ENCODE results near the gene SLAIN2.
"Not testable (repeated sequence)": the region's sequence is repeated elsewhere in the genome, so short reads cannot be mapped to it uniquely, and the experiment has no call there.

SLAIN2 gene

DNA sequence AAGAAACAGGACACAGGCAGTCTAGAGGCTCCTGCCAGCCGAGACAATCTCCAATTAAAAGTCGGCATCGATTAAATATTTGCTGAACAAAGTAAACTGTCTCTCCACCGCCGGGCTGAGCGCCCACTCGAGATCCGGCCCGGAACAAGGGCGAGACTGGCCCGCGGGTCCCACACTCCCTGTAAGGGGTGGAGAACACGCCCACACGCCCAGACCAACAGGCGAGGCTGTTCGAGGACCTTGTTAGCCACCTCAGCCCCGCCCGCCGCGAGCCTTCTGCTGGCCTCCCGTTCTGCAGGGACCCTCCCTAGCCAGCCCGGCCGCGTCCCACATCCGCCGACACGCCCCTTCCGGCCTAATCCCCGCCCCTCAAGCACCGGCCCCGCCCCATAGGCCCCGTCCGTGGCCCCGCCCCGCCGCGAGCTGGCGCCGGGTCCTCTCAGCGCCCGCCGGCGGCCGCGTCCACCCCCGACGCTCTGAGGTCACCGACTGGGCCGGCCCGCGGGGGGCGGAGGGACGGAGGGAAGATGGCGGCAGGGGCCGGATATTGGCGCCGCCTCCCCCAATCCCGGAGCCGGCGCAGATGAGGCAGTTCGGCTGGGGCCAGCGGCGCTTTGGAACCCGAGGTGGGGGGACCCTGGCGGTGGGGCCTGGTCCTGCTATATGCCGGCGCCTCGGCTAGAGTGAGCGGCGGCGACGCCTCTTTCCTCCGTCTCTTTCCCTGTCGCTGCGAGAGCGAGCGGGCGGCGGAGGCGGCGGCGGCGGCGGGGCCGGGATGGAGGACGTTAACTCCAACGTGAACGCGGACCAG lies at the start of gene SLAIN2:
TSS of gene SLAIN2 (plus strand) at position 565 of the 811 bp plus-strand sequence. CDS start at position 776, 211 bp downstream.
- DNase-seq (ENCODE audit: low read depth), result peak; percentile 98

DNA sequence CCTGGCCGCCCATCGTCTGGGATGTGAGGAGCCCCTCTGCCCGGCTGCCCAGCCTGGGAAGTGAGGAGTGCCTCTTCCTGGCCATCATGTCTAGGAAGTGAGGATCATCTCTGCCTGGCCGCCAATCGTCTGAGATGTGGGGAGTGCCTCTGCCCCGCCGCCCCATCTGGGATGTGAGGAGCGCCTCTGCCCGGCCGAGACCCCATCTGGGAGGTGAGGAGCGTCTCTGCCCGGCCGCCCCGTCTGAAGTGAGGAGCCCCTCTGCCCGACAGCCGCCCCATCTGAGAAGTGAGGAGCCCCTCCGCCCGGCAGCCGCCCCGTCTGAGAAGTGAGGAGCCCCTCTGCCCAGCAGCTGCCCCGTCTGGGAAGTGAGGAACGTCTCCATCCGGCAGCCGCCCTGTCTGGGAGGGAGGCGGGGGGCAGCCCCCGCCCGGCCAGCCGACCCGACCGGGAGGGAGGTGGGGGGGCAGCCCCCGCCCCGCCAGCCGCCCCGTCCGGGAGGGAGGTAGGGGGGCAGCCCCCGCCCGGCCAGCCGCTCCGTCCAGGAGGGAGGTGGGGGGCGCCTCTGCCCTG lies 49.0 kb upstream of the SLAIN2 start:
- DNase-seq (ENCODE audit: low read depth), result not testable (repeated sequence)

DNA sequence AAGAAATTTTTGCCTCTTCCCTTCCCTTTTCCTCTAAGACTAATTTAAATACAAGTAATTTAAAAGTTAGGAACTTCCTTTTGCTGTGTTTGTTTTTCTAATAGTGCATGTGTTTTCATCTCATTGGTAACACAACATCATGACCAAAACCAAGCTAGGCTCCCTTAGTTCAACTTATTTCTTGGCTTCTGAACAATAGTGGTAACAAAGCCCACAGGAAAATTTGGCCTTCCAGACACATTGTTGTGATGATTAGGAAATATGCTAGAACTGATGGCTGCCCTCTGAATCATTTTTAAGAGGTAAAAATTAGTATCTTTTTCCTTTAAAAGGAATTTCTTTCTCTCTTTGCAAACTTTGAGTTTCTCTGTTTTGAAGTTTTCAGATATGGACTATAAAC lies 46.2 kb upstream of the SLAIN2 start:
- DNase-seq (ENCODE audit: low read depth), result no peak

DNA sequence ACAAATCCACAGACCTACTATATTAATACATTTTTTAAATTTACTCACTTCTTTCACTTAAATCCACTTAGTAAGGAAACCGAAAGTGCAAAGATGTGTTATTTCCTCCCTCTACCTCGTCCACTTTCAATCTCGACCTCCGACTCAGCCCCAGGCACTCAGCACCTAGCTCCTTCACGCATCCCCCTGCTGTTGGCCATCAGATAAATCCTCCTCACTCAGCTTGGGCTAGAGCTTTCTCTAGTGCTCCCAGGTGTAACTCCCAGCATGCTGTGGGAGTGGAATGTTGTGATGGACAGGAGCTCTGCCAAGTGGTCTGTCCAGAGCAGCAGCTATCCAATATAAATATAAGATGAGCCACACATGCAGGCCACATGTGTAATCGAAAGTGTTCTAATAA lies 45.0 kb upstream of the SLAIN2 start:
- DNase-seq (ENCODE audit: low read depth), result no peak

DNA sequence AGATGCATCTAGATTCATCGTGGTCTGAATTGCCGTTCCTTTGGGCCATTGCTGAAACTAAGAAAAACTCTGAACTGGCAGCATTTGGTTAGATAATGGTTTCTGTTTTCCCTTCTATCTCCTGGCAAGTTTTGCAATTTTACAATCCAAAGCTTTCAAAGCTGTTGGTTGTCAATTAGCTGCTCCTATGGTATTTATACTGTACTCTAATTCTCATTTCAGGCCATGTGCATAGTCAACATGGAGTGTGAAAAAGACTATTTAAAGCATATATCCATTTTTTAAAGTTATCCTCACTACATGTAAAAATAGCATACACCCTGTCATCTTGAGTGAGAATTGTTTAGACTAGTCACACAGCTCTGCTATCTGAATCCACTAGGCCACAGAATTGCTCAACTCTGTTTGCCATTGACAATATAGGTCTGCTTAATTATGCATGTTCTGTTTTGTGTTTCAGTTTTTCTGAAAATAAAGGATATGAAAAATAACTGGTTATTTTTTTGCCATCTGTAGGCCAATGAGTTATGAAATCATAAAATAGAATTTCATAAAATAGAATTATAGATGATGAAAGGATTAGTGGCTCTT lies 44.0 kb upstream of the SLAIN2 start:
- no peak for DNase-seq (ENCODE audit: low read depth)

DNA sequence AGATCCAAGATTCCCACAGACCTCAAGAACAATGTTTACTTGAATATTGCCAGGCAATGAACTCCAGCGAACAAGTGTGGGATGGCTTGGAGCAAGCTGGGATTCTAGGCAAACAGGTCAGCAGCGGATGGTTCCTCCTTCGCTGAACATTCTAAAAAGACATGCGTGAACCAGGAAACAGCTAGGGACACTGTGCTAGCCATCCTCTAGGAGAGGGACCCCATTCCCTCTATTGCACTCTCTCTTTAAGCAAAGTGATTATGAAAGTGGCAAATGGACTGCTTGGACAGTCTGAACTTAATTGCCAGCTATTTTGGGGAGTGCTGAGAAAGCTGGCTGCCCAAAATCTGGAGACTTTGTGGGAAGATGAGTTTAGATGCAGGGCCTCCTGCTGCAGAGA lies 41.8 kb upstream of the SLAIN2 start:
- no peak for DNase-seq (ENCODE audit: low read depth)

DNA sequence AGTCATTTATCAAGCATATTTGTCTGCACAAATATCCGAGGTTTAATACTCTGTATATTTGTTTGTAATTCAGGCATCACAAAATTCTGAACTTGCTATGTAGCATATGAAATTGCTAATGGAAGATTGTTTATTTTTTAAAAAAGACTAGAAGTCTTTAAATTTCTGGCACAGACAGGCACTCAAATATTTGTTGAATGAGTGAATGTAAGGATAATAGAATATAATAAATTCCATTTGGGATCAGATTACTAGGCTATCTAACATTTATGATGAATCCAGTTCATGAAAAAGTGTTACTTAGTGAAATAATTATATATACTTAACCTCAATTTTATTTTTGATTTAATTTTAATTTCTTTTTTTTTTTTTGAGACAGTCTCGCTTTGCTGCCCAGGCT lies 41.3 kb upstream of the SLAIN2 start:
- no peak for DNase-seq (ENCODE audit: low read depth)

DNA sequence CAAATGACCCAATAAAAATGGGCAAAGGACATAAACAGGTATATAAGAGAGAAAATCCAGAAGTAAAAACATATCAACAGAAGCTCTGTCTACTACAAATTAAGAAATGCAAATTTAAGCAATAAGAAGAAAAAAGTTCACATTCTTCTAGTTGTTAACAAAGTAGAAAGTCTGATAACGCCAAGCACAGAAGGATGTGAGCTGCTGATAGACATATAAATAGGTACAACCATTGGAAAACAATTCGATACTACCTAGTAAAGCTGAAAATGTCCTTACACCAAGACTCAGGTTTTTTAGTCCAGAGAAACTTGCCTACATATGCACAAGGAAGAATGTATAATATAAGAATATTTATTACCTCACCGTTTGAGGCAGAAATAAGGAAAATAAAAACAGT lies 35.8 kb upstream of the SLAIN2 start:
- no peak for DNase-seq (ENCODE audit: low read depth)

DNA sequence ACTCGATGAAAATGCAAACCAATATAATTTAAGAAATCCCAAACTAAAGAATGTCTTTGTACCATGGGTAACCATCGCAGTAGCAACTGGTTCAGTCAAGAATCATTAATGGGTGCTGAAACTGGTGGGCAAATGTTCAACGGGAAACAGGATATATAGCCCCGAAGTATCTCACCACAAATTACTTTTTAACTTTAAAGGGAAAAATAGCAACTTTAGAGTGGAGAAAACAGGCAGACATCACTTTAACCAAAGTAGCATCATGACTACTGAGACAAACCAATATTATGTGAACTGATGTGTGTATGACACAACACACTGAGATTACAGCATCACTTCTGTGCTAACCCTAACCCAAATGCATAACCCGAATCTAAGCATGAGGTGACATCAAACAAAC lies 33.8 kb upstream of the SLAIN2 start:
- no peak for DNase-seq (ENCODE audit: low read depth)

DNA sequence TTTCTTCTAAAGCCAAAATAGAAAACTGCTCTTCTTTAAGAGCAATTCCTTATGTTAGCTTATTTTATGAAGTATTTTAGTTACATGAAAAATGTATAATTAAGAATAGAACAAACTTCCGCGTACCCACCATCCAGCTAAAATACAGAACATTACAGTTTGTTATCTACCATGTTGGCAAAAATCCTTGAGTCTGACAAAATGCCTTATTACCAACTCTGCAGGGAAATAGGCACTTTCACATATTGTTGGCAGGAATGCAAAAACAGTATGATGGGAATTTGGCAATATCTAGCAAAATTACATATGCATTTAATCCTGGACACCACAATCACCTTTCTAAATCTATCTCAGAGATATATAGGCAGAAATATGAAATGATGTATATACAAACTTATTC lies 32.4 kb upstream of the SLAIN2 start:
- no peak for DNase-seq (ENCODE audit: low read depth)

DNA sequence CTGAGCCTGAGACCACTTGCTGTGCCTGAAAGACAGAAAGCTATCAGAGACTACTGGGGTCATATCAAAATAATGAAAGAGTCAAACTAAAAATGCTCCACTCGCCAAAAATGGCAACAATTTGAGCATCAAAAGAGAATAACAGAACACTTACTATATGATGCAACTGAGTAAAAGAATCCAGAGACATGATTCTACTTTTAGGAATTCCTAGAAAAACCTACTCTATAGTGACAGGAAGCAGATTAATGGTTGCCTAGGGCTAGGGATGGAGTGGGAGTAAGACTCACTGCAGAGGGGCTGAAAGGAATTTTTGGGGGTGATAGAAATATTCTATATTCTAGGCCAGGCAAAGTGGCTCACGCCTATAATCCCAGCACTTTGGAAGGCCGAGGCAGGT lies 29.4 kb upstream of the SLAIN2 start:
- DNase-seq (ENCODE audit: low read depth), result no peak

DNA sequence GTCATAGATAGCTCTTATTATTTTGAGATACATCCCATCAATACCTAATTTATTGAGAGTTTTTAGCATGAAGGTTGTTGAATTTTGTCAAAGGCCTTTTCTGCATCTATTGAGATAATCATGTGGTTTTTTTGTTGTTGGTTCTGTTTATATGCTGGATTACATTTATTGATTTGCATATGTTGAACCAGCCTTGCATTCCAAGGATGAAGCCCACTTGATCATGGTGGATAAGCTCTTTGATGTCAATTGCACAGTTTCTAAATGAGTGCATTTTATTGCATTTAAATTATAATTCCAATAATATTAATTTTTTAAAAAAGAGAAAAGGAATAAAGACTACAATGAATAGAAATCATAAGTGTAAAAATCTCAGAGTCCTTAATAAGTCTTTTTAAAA lies 26.6 kb upstream of the SLAIN2 start:
- not testable (repeated sequence) for DNase-seq (ENCODE audit: low read depth)

DNA sequence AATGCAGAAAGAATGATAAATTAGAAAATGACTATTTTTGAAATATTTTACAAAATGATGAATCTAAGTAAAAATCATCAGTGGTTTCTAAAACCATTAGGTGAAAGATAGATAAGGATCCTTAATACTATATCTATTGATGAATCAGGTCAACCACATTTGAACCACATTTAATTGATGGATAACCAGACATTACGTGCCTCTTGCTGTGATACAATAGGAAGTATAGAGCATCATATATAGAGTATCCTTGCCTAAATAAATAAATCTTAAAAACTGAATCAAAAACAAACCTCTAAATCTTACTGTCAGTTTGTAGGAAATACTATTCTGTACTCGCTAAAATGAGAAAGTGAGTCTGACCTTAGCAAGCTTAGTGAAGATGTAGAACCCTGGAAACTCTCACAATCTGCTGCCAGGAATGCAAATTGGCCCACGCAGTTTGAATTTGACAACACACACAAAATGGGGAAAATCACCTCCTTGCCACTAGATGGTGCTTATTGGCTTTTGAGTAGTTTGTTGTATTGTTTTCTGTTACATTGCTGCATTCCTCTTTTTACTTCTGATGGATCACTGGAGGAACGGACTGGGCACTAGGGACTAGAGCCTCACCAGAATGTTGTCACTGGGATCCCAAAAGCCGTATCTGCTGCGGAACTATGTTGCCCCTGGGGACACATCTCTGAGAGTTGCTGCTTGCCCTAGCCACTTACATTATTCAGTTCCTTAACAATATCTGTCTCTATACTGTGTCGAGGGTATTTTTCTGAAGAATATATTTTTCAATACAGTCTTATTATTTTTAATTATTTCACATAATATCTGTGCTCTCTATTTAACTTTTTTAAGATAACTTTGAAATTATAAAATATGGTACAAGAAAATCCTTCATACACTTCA lies 25.4 kb upstream of the SLAIN2 start:
- no peak for DNase-seq (ENCODE audit: low read depth)

DNA sequence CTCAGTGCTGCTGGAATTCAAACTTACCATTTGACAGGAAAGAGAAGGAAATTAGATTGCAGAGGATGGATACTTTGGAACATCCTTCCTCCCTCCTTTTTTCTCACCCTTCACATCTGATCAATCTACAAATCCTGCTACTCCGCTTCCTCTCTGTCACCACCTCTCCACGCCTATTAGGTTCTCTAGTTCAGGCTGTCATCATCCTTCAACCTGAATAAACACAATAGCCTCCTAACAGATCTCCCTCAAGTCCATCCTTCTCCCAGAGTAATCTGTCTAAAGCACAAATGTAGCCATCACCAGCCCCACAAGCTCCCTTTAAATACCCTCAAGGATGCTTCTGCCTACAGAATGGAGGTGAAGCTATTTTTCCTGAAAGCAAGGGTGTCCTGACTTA lies 20.0 kb upstream of the SLAIN2 start:
- DNase-seq (ENCODE audit: low read depth), result no peak

DNA sequence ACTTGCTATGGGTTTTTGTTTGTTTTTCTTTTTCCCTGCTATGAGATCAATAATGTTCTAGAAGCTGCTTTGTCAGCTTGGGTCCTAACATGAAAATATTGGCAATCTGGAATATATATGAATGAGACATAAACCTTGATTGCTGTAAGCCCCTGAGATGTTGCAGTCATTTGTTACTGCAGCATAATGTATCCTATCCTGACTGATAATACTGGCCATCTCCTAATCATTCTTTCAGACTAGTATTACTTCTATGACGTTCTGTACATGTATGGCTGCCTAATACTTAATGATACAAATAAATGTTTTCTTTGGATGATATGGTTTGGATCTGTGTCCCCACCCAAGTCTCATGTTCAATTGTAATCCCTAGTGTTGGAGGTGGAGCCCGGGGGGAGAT lies 19.3 kb upstream of the SLAIN2 start:
- DNase-seq (ENCODE audit: low read depth), result no peak

DNA sequence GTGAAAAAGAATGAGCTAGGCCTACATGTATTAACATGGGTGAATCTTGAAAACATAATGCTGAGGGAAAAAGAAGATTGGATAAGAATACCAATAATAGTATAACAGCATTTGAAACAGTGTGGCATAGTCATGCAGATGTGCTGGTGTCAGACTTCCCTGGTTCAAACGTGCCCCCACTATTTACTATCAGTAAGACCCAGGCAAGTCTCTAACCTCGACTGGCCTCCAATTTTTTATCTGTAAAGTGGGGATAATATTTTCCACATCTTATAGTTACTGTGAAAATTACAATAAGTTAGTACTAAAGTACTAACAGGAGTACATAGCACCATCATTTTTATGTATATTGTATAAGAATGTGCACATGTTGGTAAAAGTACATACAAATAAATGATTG lies 17.0 kb upstream of the SLAIN2 start:
- DNase-seq (ENCODE audit: low read depth), result no peak

DNA sequence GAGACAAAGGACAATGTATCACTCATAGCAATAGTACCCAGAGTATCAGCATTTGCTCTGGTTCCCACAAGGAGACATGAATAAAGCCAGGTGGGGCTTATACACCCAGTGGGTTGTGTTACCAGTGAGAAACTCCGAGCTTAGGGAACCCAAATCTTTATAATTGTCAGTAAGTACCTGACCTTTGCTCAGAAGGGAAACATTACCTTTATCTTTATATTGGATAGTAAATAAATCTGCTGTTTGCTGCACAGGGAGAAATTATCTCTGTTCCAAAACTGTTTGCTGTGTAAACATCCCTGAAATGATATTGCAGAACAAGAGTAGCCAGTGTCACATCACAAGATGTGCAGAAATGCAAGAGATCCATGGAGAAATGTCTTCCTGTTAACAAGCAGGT lies 12.1 kb upstream of the SLAIN2 start:
- DNase-seq (ENCODE audit: low read depth), result no peak

DNA sequence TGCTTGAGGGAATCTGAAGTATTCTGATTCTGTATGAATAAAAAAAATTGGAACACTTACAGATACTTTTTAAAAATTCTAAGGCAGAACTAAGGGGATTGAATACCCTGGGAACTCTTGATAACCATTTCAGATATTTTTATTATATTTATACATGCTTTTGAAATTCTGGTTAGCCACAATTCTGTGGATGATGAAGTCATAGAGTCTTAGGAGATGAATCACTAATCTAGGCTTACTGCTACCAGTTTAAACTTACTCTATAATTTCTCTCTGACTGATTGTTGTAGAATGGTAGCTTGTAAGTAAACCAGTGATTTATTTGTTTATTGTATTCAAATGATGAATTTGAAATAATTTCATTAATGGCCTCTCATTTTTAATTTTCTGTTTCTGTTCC lies 11.4 kb upstream of the SLAIN2 start:
- DNase-seq (ENCODE audit: low read depth), result no peak

DNA sequence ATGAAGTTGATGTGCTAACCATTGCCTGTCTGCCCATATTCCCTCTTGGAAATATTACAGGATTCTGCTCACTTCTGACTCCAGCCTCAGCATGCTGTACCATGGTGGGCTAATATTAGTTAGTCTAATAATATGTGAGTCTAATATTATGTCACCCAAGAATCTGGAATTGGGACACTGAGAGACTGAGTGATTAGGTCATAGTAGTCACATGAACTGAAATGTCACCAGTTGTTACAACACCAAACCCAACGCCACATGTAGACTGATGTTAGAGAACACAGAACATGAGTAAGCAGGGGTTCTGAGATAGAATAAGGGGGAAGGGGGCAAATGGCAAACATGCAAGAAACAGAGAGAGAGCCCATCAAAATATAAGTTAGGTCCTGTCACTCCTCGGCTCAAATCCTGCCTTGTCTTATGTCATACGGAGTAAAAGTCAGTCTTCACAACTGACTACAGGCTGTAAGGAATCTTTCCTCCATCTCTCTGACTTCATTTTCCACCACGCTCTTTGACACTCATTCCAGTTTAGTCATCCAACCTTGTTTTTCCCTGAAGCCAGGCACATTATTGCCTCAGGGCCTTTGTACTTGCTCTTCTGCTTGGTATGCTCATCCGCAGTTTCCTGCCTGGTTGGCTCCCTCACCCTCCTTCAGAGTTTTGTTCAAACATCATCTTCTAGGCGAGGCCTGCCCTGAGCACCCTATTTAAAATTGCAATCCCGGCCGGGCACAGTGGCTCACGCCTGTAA lies 9.6 kb upstream of the SLAIN2 start:
- DNase-seq (ENCODE audit: low read depth), result no peak

DNA sequence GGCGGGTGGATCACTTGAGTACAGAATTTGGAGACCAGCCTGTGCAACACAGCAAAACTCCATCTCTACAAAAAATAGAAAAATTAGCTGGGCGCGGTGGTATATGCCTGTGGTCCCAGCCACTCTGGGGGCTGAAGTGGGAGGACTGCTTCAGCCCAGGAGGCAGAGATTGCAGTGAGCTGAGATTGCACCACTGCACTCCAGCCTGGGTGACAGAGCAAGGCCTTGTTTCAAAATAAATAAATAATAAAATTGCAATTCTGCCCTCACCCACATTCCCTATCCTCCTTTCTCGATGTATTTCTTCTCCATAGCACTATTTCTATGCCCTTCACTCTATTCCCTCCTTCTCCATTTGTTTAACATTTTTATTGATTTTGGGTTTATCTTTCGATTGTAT lies 8.7 kb upstream of the SLAIN2 start:
- no peak for DNase-seq (ENCODE audit: low read depth)

DNA sequence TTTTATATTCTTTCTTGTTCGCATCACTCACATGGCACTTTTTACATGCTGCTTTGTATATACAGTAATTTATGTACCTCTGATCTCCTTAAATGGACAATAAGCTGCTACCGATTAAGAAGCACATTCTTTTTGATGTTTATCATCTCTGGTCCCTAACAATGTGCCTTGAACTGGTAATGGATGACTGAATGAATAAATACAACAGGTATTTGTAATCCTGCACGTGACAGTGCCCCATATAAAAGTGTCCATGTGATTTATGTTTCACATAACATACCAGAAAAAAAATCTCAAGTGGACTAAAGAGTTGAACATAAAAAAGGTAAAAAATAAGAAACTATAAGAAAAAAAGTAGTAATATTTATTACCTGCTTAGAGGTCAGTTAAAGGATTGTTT lies 7.7 kb upstream of the SLAIN2 start:
- DNase-seq (ENCODE audit: low read depth), result no peak

DNA sequence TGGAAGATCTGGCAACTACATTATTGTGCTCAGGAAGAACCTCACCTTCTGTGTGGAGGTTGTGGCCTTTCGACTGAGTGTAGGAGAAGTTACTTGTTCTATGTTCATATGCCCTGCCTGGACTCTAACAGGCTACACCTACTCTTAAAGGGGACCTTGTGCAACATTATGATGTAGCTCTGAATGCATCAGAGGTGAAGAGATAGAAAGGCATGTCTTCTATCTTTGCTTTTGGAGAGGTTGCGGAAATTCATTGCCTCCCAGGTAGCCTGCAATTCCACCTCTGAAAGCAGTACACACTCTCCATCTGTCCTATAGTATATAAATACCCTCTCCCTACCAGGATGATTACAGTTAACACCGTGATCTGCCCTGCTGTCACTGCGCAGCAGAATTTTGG lies 7.1 kb upstream of the SLAIN2 start:
- no peak for DNase-seq (ENCODE audit: low read depth)

All from activated T-helper 1 cell treated with Interleukin-2 at 50 U/mL for 16 hours (primary cell).